Measurements from ENCODE around the gene FKBP4. TPM values are rescaled to one million over a fixed set of nuclear protein-coding genes. Genes with fewer than 3 reads are reported as not detected.
A peak's percentile ranks its signal among the peaks of the same experiment; 100 is the strongest.

Gene FKBP4
- total and polyA plus RNA-seq, 9 of the 15 experiments (the other 6 are each of a cell fraction or from before 2014, with no cell fraction given) = 16.3 to 154 (median 90.1) TPM

GRCh38 chr12:2813214-2814185 lies 18.7 kb downstream of the FKBP4 start:
- in situ Hi-C loops (cut with MboI) (no loop called here), intact Hi-C loops (cut with micrococcal nuclease) (no loop called here)
- H3K36me3 ChIP-seq (ENCODE audit: control insufficient read depth, insufficient read depth, low read length) = peaks cover 24% of the 10 kb centered on the region; the same call in 2 of the 3 replicates
- peak; percentile 91 for FAIRE-seq
- peak overlapping the region; percentile 90 to 99 for H3K9ac ChIP-seq (ENCODE audit: insufficient read depth in 1 of 2, low read depth in 2 of 2, low read length in 2 of 2)
- 13% methylated on average over 9 of the region's 10 CpGs for WGBS (ENCODE audit: insufficient coverage, low coverage, missing lambda C conversion rate)
- peak; percentile 89 for ATAC-seq
- peak overlapping the region; percentile 93 for H3K4me2 ChIP-seq (ENCODE audit: insufficient read depth, low read length)
- H3K27me3 ChIP-seq (ENCODE audit: control insufficient read depth in 2 of 2, insufficient read depth in 2 of 2, low read length in 2 of 2) = no peaks in the 10 kb centered on the region
- POLR2A ChIA-PET = interaction anchor here (0.6 to 1.5 kb wide), 3 partner anchors 17 to 161 kb away, joined by 3 to 4 read pairs (median 3); no protein-coding TSS in a partner anchor
- no peaks in the 10 kb centered on the region for H3K9me1 ChIP-seq (ENCODE audit: control insufficient read depth, insufficient read depth, low read length)
- peak; percentile 52 to 79 (median 60) for DNase-seq (ENCODE audit: extremely low read depth in 1 of 4, low spot score in 3 of 4)
- peaks cover 0 to 2% of the 10 kb centered on the region in 2 experiments; a peak in 1 of 5 replicates for H3K4me1 ChIP-seq (replicated peaks in 1 of 2; ENCODE audit: control insufficient read depth in 2 of 2, insufficient read depth in 2 of 2, low read length in 2 of 2)
- no peaks in the 10 kb centered on the region for H3K9me3 ChIP-seq (replicated peaks; ENCODE audit: control insufficient read depth, insufficient read depth, low read depth, low read length)
- H4K20me1 ChIP-seq (replicated peaks; ENCODE audit: control insufficient read depth, insufficient read depth, low read length) = no peaks in the 10 kb centered on the region
- peaks cover 19% of the 10 kb centered on the region for H3K79me2 ChIP-seq (ENCODE audit: control insufficient read depth, insufficient read depth, low read length)
- H2AFZ ChIP-seq (ENCODE audit: low read depth, low read length) = peak overlapping the region; percentile 97; the same call in 1 of the 2 replicates
- H3K27ac ChIP-seq (ENCODE audit: extremely low read depth, low read depth, low read length) = peak overlapping the region; percentile 97
- peak overlapping the region; percentile 70 for H3K4me3 ChIP-seq
- no TSS peak for BruUV-seq (replicated peaks)
- CTCF ChIA-PET (ENCODE audit: low intra/inter-chr PET ratio) = interaction anchor here (1.0 kb wide), 1 partner anchor 74 kb away, joined by 3 read pairs; no protein-coding TSS in a partner anchor
- TF ChIP-seq GATAD2A (IDR thresholded peaks at IDR 0.05) = no peak
- TF ChIP-seq, protein P1, sequence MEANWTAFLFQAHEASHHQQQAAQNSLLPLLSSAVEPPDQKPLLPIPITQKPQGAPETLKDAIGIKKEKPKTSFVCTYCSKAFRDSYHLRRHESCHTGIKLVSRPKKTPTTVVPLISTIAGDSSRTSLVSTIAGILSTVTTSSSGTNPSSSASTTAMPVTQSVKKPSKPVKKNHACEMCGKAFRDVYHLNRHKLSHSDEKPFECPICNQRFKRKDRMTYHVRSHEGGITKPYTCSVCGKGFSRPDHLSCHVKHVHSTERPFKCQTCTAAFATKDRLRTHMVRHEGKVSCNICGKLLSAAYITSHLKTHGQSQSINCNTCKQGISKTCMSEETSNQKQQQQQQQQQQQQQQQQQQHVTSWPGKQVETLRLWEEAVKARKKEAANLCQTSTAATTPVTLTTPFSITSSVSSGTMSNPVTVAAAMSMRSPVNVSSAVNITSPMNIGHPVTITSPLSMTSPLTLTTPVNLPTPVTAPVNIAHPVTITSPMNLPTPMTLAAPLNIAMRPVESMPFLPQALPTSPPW (CRISPR knock-in tag; IDR thresholded peaks at IDR 0.05) = 0 out of 2 replicates have a peak, but pooled peaks have one; percentile 2
- TF ChIP-seq MBD2 (IDR thresholded peaks at IDR 0.05; ENCODE audit: borderline replicate concordance, low read depth) = no peak
- TF ChIP-seq ZNF121 (CRISPR knock-in tag; conservative IDR thresholded peaks at IDR 0.05) = peak; percentile 91
- TF ChIP-seq, protein P2, sequence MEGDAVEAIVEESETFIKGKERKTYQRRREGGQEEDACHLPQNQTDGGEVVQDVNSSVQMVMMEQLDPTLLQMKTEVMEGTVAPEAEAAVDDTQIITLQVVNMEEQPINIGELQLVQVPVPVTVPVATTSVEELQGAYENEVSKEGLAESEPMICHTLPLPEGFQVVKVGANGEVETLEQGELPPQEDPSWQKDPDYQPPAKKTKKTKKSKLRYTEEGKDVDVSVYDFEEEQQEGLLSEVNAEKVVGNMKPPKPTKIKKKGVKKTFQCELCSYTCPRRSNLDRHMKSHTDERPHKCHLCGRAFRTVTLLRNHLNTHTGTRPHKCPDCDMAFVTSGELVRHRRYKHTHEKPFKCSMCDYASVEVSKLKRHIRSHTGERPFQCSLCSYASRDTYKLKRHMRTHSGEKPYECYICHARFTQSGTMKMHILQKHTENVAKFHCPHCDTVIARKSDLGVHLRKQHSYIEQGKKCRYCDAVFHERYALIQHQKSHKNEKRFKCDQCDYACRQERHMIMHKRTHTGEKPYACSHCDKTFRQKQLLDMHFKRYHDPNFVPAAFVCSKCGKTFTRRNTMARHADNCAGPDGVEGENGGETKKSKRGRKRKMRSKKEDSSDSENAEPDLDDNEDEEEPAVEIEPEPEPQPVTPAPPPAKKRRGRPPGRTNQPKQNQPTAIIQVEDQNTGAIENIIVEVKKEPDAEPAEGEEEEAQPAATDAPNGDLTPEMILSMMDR (IDR thresholded peaks at IDR 0.05 in 2 of 3, conservative IDR thresholded peaks at IDR 0.05 in 1 of 3; ENCODE audit: insufficient read depth in 2 of 3, low read depth in 1 of 3, low read length in 3 of 3) = peak; percentile 64 to 72 (median 68)
- peak in 1 of 2 experiments; percentile 78; a peak in 2 of 4 replicates for TF ChIP-seq SRF (CRISPR knock-in tag; IDR thresholded peaks at IDR 0.05)
- 0 out of 2 replicates have a peak, but pooled peaks have one; percentile 15 for TF ChIP-seq SMARCA4 (IDR thresholded peaks at IDR 0.05)
- peak in 1 of 2 experiments; percentile 23; a peak in 1 of 4 replicates for TF ChIP-seq SIN3A (IDR thresholded peaks at IDR 0.05; ENCODE audit: borderline replicate concordance in 2 of 2, control insufficient read depth in 1 of 2, low read depth in 2 of 2, low read length in 2 of 2)
